ENCODE measurements around the gene PPP2R5D. TPM values are rescaled to one million over a fixed set of nuclear protein-coding genes. Genes with fewer than 3 reads are reported as not detected.
"Not testable (repeated sequence)": the region's sequence is repeated elsewhere in the genome, so short reads cannot be mapped to it uniquely, and the experiment has no call there.

PPP2R5D gene
- total RNA-seq, 2 donors from 2014 or later, result 8.2 to 13.5 TPM

GRCh38 chr6:43040542-43041257, 56.3 kb downstream of the PPP2R5D start:
- no peaks in the 10 kb centered on the region for H3K27me3 ChIP-seq
- no peaks in the 10 kb centered on the region for H3K4me1 ChIP-seq
- peaks cover 0 to 55% of the 10 kb centered on the region in 2 donors for H3K36me3 ChIP-seq (replicated peaks in 1 of 2; ENCODE audit: insufficient read depth in 1 of 2, low read depth in 2 of 2)
- ATAC-seq (no peak), DNase-seq (no peak)
- no peak for TF ChIP-seq POLR2A (IDR thresholded peaks at IDR 0.05)
- TF ChIP-seq, protein P1, sequence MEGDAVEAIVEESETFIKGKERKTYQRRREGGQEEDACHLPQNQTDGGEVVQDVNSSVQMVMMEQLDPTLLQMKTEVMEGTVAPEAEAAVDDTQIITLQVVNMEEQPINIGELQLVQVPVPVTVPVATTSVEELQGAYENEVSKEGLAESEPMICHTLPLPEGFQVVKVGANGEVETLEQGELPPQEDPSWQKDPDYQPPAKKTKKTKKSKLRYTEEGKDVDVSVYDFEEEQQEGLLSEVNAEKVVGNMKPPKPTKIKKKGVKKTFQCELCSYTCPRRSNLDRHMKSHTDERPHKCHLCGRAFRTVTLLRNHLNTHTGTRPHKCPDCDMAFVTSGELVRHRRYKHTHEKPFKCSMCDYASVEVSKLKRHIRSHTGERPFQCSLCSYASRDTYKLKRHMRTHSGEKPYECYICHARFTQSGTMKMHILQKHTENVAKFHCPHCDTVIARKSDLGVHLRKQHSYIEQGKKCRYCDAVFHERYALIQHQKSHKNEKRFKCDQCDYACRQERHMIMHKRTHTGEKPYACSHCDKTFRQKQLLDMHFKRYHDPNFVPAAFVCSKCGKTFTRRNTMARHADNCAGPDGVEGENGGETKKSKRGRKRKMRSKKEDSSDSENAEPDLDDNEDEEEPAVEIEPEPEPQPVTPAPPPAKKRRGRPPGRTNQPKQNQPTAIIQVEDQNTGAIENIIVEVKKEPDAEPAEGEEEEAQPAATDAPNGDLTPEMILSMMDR (IDR thresholded peaks at IDR 0.05), result no peak
- intact Hi-C loops (cut with DNase I), result no loop called here
- H3K4me3 ChIP-seq, result no peak overlapping the region
- H3K27ac ChIP-seq, result no peak overlapping the region
- no peaks in the 10 kb centered on the region for H3K9me3 ChIP-seq
- WGBS, 2 donors, result 94 to 95% methylated on average over 10 to 18 of the region's 18 CpGs

- intact Hi-C loops (cut with DNase I); H3K4me3 ChIP-seq; H3K27ac ChIP-seq; H3K4me1 ChIP-seq; H3K9me3 ChIP-seq; ATAC-seq; H3K27me3 ChIP-seq; DNase-seq: not testable (repeated sequence)
- H3K36me3 ChIP-seq (replicated peaks in 1 of 2; ENCODE audit: insufficient read depth in 1 of 2, low read depth in 2 of 2), result peaks cover 0 to 57% of the 10 kb centered on the region in 2 donors
- 92 to 94% methylated on average over 8 of the region's 8 CpGs for WGBS, 2 donors
Observed at GRCh38 chr6:43041475-43041874, 57.1 kb downstream of the PPP2R5D start.

DNA sequence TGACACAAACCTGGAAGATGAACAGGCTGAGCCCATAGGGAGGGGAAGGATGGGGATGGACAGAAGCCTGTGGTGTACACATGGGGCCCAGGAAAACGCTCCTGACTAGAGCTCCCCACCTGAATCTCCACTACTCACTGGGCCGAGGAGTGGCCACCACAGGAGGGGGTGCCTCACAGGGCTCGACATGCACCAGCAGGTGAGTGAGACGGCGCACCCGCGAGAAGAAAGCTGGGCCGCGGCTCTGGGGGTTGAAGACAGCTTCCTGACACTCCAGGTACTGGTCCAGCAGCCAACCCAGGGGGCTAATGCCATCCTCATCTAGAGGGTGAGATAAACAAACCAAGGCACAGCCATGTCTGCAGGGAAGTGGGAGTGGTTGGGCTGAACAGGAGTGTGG, 58.9 kb downstream of the PPP2R5D start:
- DNase-seq (no peak), ATAC-seq (no peak)
- Histone ChIP-seq H3K27ac (no peak overlapping the region), H3K27me3 (no peaks in the 10 kb centered on the region), H3K4me3 (no peak overlapping the region), H3K4me1 (no peaks in the 10 kb centered on the region), H3K36me3 (replicated peaks in 1 of 2; ENCODE audit: insufficient read depth in 1 of 2, low read depth in 2 of 2) (peaks cover 10 to 43% of the 10 kb centered on the region in 2 donors), H3K9me3 (no peaks in the 10 kb centered on the region)
- 83 to 100% methylated on average over 1 to 9 of the region's 9 CpGs for WGBS, 2 donors
- no peak for TF ChIP-seq POLR2A (IDR thresholded peaks at IDR 0.05)
- intact Hi-C loops (cut with DNase I), result no loop called here

DNA sequence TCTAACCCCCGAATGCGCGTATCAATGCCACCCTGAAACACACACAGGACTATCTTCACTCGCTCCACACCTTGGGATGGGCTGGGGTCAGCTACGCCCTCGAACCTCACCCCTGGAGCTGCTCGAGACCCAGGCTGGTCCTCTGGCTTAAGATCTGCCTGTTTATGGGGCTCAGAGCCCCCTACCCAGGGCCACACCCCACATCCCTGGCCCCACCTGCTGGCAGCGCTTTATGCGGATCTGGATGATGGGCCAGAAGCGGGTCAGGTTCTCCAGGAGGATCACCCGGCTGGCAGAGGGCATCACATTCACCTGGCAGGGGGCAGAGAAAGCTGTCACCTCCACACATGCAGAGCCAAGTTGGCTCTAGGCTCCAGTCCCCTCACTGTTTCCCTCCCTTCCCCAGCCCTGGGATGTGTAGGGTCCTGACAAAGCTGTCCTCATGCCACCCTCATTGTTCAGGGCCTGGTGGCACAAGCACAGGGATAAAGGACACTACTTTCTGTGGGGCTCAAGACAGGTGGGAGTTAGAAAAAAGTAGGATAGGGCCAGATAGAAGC, 61.1 kb downstream of the PPP2R5D start:
- Histone ChIP-seq H3K36me3 (replicated peaks in 1 of 2; ENCODE audit: insufficient read depth in 1 of 2, low read depth in 2 of 2) (peaks cover 16 to 42% of the 10 kb centered on the region in 2 donors), H3K27me3 (no peaks in the 10 kb centered on the region), H3K9me3 (no peaks in the 10 kb centered on the region), H3K27ac (no peak overlapping the region), H3K4me1 (no peaks in the 10 kb centered on the region), H3K4me3 (no peak overlapping the region)
- WGBS, 2 donors, result 80 to 92% methylated on average over 3 to 11 of the region's 11 CpGs
- ATAC-seq, result no peak
- no peak for DNase-seq
- intact Hi-C loops (cut with DNase I), result no loop called here
- TF ChIP-seq POLR2A (IDR thresholded peaks at IDR 0.05), result no peak
- TF ChIP-seq, protein P1 (IDR thresholded peaks at IDR 0.05), result no peak

- 75 to 86% methylated on average over 4 of the region's 7 CpGs for WGBS, 2 donors
Observed at GRCh38 chr6:43047998-43048397, 63.6 kb downstream of the PPP2R5D start.

More at GRCh38 chr6:43047998-43048397, 63.6 kb downstream of the PPP2R5D start:
- no peak overlapping the region for H3K4me3 ChIP-seq
- ATAC-seq (no peak), DNase-seq (no peak)
- peaks cover 24% of the 10 kb centered on the region for H3K4me1 ChIP-seq
- H3K27ac ChIP-seq, result no peak overlapping the region
- no peaks in the 10 kb centered on the region for H3K9me3 ChIP-seq
- peaks cover 16 to 30% of the 10 kb centered on the region in 2 donors for H3K36me3 ChIP-seq (replicated peaks in 1 of 2; ENCODE audit: insufficient read depth in 1 of 2, low read depth in 2 of 2)
- TF ChIP-seq, protein P1 (IDR thresholded peaks at IDR 0.05), result no peak
- TF ChIP-seq POLR2A (IDR thresholded peaks at IDR 0.05), result no peak
- no peaks in the 10 kb centered on the region for H3K27me3 ChIP-seq
- intact Hi-C loops (cut with DNase I), result no loop called here

Data from body of pancreas (tissue), 4 donors.